ENCODE measurements around the gene C3. TPM values are rescaled to one million over a fixed set of nuclear protein-coding genes. Genes with fewer than 3 reads are reported as not detected.
A peak's percentile ranks its signal among the peaks of the same experiment; 100 is the strongest.

The C3 gene
- total and polyA plus RNA-seq, 2 of the 13 experiments (the other 11 are each of a cell fraction or from before 2014, with no cell fraction given) = 1,455 to 6,272 TPM

GRCh38 chr19:6723108-6723618 lies 2.7 kb upstream of the C3 start (continued):
- TF ChIP-seq ZNF407 (CRISPR knock-in tag; IDR thresholded peaks at IDR 0.05; ENCODE audit: not compliant biosample characterization) = no peak
- peak; percentile 98 for TF ChIP-seq NCOA2 (CRISPR knock-in tag; IDR thresholded peaks at IDR 0.05)
- TF ChIP-seq HNRNPLL (IDR thresholded peaks at IDR 0.05; ENCODE audit: low read depth, low read length, poor library complexity, severe bottlenecking) = no peak
- TF ChIP-seq ZNF343 (CRISPR knock-in tag; IDR thresholded peaks at IDR 0.05) = no peak
- TF ChIP-seq NR3C1 (CRISPR knock-in tag; IDR thresholded peaks at IDR 0.05) = no peak
- TF ChIP-seq, protein P1, sequence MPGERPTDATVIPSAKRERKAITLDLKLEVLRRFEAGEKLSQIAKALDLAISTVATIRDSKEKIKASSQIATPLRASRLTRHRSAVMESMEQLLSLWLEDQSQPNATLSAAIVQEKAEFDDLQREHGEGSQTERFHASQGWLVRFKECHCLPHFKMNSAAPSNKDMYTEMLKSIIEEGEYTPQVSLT (CRISPR knock-in tag; IDR thresholded peaks at IDR 0.05; ENCODE audit: borderline replicate concordance, low read depth) = no peak
- TF ChIP-seq, protein P2, sequence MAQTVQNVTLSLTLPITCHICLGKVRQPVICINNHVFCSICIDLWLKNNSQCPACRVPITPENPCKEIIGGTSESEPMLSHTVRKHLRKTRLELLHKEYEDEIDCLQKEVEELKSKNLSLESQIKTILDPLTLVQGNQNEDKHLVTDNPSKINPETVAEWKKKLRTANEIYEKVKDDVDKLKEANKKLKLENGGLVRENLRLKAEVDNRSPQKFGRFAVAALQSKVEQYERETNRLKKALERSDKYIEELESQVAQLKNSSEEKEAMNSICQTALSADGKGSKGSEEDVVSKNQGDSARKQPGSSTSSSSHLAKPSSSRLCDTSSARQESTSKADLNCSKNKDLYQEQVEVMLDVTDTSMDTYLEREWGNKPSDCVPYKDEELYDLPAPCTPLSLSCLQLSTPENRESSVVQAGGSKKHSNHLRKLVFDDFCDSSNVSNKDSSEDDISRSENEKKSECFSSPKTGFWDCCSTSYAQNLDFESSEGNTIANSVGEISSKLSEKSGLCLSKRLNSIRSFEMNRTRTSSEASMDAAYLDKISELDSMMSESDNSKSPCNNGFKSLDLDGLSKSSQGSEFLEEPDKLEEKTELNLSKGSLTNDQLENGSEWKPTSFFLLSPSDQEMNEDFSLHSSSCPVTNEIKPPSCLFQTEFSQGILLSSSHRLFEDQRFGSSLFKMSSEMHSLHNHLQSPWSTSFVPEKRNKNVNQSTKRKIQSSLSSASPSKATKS (CRISPR knock-in tag; IDR thresholded peaks at IDR 0.05) = no peak
- no peak for TF ChIP-seq THYN1 (CRISPR knock-in tag; IDR thresholded peaks at IDR 0.05; ENCODE audit: borderline replicate concordance, low read depth)
- TF ChIP-seq, protein P3, sequence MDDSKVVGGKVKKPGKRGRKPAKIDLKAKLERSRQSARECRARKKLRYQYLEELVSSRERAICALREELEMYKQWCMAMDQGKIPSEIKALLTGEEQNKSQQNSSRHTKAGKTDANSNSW (CRISPR knock-in tag; IDR thresholded peaks at IDR 0.05; ENCODE audit: borderline replicate concordance) = no peak
- TF ChIP-seq ZNF646 (CRISPR knock-in tag; IDR thresholded peaks at IDR 0.05) = no peak
- peak; percentile 66; the same call in 1 of the 2 replicates for TF ChIP-seq DMAP1 (CRISPR knock-in tag; IDR thresholded peaks at IDR 0.05)
